ENCODE measurements around the gene PLK4.
"Not testable (repeated sequence)": the region's sequence is repeated elsewhere in the genome, so short reads cannot be mapped to it uniquely, and the experiment has no call there.

- not testable (repeated sequence) for TF ChIP-seq EZH2 (IDR thresholded peaks at IDR 0.05; ENCODE audit: borderline replicate concordance, low read length); CTCF (conservative IDR thresholded peaks at IDR 0.05 in 1 of 2, IDR thresholded peaks at IDR 0.05 in 1 of 2; ENCODE audit: extremely low read depth in 1 of 2, insufficient read depth in 1 of 2, low read depth in 1 of 2, low read length in 2 of 2)
Observed at GRCh38 chr4:127925720-127926119, 45.0 kb downstream of the PLK4 start.

Measured in mammary epithelial cell (primary cell).